CD14-positive monocyte (primary cell): ENCODE measurements around the gene RAB7B. TPM values are rescaled to one million over a fixed set of nuclear protein-coding genes. Genes with fewer than 3 reads are reported as not detected.

Experiments
- DNase-seq, 3 donors: peaks; one replicate each; pipeline ENCODE4 v3.0.0-alpha.2; 2011 to 2022
- H2AFZ ChIP-seq: 2 replicates; pipeline ENCODE4 v1.6.0; 2012; ENCODE audit warnings: mild to moderate bottlenecking, low read depth, low read length, inconsistent platforms; ENCODE audit not compliant: insufficient read depth, poor library complexity, severe bottlenecking
- H3K27ac ChIP-seq, 2 donors: 1 replicate in 1 of 2; 2 replicates in 1 of 2; pipeline ENCODE4 v1.5.1; 2012 to 2013; ENCODE audit warnings: low read length in 2 of 2, control low read depth in 1 of 2, inconsistent platforms in 1 of 2, low read depth in 1 of 2, mild to moderate bottlenecking in 1 of 2
- H3K27me3 ChIP-seq, 2 donors: one replicate each; pipeline versions ENCODE4 v1.6.0 to v1.6.1; 2011 to 2013; ENCODE audit warnings: low read length in 2 of 2; ENCODE audit not compliant: control insufficient read depth in 2 of 2, insufficient read depth in 2 of 2
- H3K36me3 ChIP-seq, 2 donors: replicated peaks in 1 of 2; 1 replicate in 1 of 2; 2 replicates in 1 of 2; pipeline versions ENCODE4 v1.5.1 to v1.6.1; 2012 to 2013; ENCODE audit warnings: low read length in 2 of 2, control low read depth in 1 of 2, inconsistent platforms in 1 of 2, mild to moderate bottlenecking in 1 of 2; ENCODE audit not compliant: insufficient read depth in 2 of 2, control insufficient read depth in 1 of 2
- H3K4me1 ChIP-seq, 2 donors: 1 replicate in 1 of 2; 2 replicates in 1 of 2; pipeline versions ENCODE4 v1.5.1 to v1.6.1; 2012 to 2013; ENCODE audit warnings: low read length in 2 of 2, control low read depth in 1 of 2, inconsistent platforms in 1 of 2, mild to moderate bottlenecking in 1 of 2, moderate library complexity in 1 of 2; ENCODE audit not compliant: insufficient read depth in 2 of 2, control insufficient read depth in 1 of 2
- H3K4me2 ChIP-seq: replicated peaks from 2 replicates; pipeline ENCODE3; 2012; ENCODE audit warnings: low read length, moderate library complexity, mild to moderate bottlenecking; ENCODE audit not compliant: poor library complexity, severe bottlenecking; ENCODE audit errors: extremely low read depth
- H3K4me3 ChIP-seq, 3 experiments: fragments of 200-600 bp in 1 of 3; sonication (generic) in 1 of 3; replicated peaks in 1 of 3; 1 replicate in 2 of 3; 2 replicates in 1 of 3; pipeline ENCODE4 v1.5.1; 2011 to 2013; ENCODE audit warnings: low read length in 3 of 3, mild to moderate bottlenecking in 3 of 3, control low read depth in 2 of 3, low read depth in 2 of 3, inconsistent platforms in 1 of 3, moderate library complexity in 1 of 3
- H3K79me2 ChIP-seq: 2 replicates; pipeline ENCODE4 v1.6.0; 2012; ENCODE audit warnings: mild to moderate bottlenecking, control low read depth, inconsistent platforms, low read length, moderate library complexity; ENCODE audit not compliant: insufficient read depth
- H3K9ac ChIP-seq: 2 replicates; pipeline ENCODE4 v1.6.0; 2017; ENCODE audit warnings: low read length, mild to moderate bottlenecking; ENCODE audit not compliant: insufficient read depth, poor library complexity, severe bottlenecking
- H3K9me3 ChIP-seq, 2 donors: replicated peaks in 1 of 2; 1 replicate in 1 of 2; 2 replicates in 1 of 2; pipeline versions ENCODE4 v1.5.1 to v1.6.1; 2012 to 2013; ENCODE audit warnings: low read length in 2 of 2, control low read depth in 1 of 2; ENCODE audit not compliant: control insufficient read depth in 1 of 2, insufficient read depth in 1 of 2
- H4K20me1 ChIP-seq: 2 replicates; pipeline ENCODE4 v1.6.0; 2012; ENCODE audit warnings: mild to moderate bottlenecking, low read length, control low read depth, moderate library complexity; ENCODE audit not compliant: insufficient read depth
- H3K27ac Mint-ChIP-seq, 7 donors: one replicate each; pipeline ENCODE4 v1.8.0; 2020; ENCODE audit warnings: mild to moderate bottlenecking in 7 of 7, mixed read lengths in 7 of 7, moderate library complexity in 6 of 7, inconsistent platforms in 2 of 7
- H3K27me3 Mint-ChIP-seq, 3 donors: one replicate each; pipeline ENCODE4 v1.8.0; 2021 to 2022; ENCODE audit warnings: low read depth in 3 of 3, mild to moderate bottlenecking in 3 of 3, mixed read lengths in 3 of 3, moderate library complexity in 3 of 3, inconsistent platforms in 1 of 3
- H3K36me3 Mint-ChIP-seq, 2 donors: one replicate each; pipeline ENCODE4 v1.8.0; 2020; ENCODE audit warnings: mixed read lengths in 2 of 2, inconsistent platforms in 1 of 2, mild to moderate bottlenecking in 1 of 2
- H3K4me1 Mint-ChIP-seq: one replicate; pipeline ENCODE4 v1.8.0; 2020; ENCODE audit warnings: mild to moderate bottlenecking, mixed read lengths
- H3K4me3 Mint-ChIP-seq, 2 donors: one replicate each; pipeline ENCODE4 v1.8.0; 2020; ENCODE audit warnings: mild to moderate bottlenecking in 2 of 2, mixed read lengths in 2 of 2, moderate library complexity in 1 of 2
- H3K9me3 Mint-ChIP-seq, 7 donors: one replicate each; pipeline ENCODE4 v1.8.0; 2020 to 2022; ENCODE audit warnings: mixed read lengths in 7 of 7, mild to moderate bottlenecking in 6 of 7, moderate library complexity in 6 of 7, inconsistent platforms in 2 of 7
- WGBS: methylation state at CpG from one replicate; pipeline ENCODE4 v1.1.5; 2013; ENCODE audit warnings: missing lambda C conversion rate; ENCODE audit not compliant: insufficient coverage; 5-methylcytosine and 5-hydroxymethylcytosine counted together
- intact Hi-C, 2 donors: fragments of 100-400 bp; cut with micrococcal nuclease; formaldehyde crosslinking; loops; one replicate each; pipeline versions ENCODE4 v1.15.0 to v1.15.1; 2023
- polyA plus RNA-seq, 3 donors: library from polyadenylated mRNA; depleted of rRNA in 1 of 3; unstranded in 2 of 3; stranded (reverse) in 1 of 3; fragments of 300-500 nt in 2 of 3; fragments of >200 nt in 1 of 3; fragmentation: Illumina TruSeq in 2 of 3; gene quantifications; 1 replicate in 2 of 3; 2 replicates in 1 of 3; pipeline ENCODE4 v1.2.3, GENCODE V29; 2012 to 2021
- TF ChIP-seq, protein P1 (sequence below): fragments of 200-600 bp; IDR thresholded peaks from one replicate; pipeline ENCODE4 v1.8.0; 2022; ENCODE audit warnings: antibody characterized with exemption, mild to moderate bottlenecking

RAB7B gene
- polyA plus RNA-seq, 3 donors: 0.41 to 0.52 (median 0.47) TPM

DNA sequence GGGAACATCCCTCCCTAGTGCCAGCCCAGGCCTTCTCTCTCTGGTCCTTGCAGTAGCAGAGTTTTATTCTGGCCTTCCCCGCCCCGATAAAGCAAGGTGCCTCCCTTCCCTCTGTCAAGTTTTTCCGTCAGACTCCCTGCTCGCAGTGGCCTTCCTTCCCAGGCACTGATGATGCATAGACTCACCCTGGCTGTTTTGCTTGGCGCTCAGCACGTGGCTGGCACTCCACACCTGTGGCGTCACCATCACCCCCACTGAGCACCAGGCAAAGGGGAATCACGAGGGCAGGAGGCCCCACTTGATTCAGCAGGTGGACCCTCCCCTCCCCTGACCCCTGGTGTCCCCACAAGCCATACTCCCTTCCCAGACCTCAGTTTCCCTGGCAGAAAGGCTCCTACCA lies 67.3 kb downstream of the RAB7B start:
- no peaks in the 10 kb centered on the region for H3K79me2 ChIP-seq
- TF ChIP-seq, protein P1, sequence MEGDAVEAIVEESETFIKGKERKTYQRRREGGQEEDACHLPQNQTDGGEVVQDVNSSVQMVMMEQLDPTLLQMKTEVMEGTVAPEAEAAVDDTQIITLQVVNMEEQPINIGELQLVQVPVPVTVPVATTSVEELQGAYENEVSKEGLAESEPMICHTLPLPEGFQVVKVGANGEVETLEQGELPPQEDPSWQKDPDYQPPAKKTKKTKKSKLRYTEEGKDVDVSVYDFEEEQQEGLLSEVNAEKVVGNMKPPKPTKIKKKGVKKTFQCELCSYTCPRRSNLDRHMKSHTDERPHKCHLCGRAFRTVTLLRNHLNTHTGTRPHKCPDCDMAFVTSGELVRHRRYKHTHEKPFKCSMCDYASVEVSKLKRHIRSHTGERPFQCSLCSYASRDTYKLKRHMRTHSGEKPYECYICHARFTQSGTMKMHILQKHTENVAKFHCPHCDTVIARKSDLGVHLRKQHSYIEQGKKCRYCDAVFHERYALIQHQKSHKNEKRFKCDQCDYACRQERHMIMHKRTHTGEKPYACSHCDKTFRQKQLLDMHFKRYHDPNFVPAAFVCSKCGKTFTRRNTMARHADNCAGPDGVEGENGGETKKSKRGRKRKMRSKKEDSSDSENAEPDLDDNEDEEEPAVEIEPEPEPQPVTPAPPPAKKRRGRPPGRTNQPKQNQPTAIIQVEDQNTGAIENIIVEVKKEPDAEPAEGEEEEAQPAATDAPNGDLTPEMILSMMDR: no peak
- H3K4me3 ChIP-seq: no peak overlapping the region
- no peaks in the 10 kb centered on the region for H3K27me3 ChIP-seq
- H3K27ac Mint-ChIP-seq: no peak overlapping the region
- no peaks in the 10 kb centered on the region for H3K36me3 Mint-ChIP-seq
- peaks cover 5 to 22% (median 17%) of the 10 kb centered on the region in 3 donors for H3K27me3 Mint-ChIP-seq
- H3K4me2 ChIP-seq: no peak overlapping the region
- H3K4me1 Mint-ChIP-seq: peaks cover 38% of the 10 kb centered on the region
- intact Hi-C loops: no loop called here
- H4K20me1 ChIP-seq: no peaks in the 10 kb centered on the region
- no peaks in the 10 kb centered on the region for H3K9me3 ChIP-seq
- peaks cover 0 to 1% (median 0%) of the 10 kb centered on the region in 7 donors for H3K9me3 Mint-ChIP-seq
- WGBS: 87% methylated on average over 7 of the region's 8 CpGs
- no peak overlapping the region for H3K9ac ChIP-seq
- no peak overlapping the region for H2AFZ ChIP-seq
- DNase-seq: no peak
- H3K27ac ChIP-seq: no peak overlapping the region
- peaks cover 29 to 64% of the 10 kb centered on the region in 2 donors for H3K4me1 ChIP-seq
- H3K36me3 ChIP-seq: no peaks in the 10 kb centered on the region
- H3K4me3 Mint-ChIP-seq: no peak overlapping the region

DNA sequence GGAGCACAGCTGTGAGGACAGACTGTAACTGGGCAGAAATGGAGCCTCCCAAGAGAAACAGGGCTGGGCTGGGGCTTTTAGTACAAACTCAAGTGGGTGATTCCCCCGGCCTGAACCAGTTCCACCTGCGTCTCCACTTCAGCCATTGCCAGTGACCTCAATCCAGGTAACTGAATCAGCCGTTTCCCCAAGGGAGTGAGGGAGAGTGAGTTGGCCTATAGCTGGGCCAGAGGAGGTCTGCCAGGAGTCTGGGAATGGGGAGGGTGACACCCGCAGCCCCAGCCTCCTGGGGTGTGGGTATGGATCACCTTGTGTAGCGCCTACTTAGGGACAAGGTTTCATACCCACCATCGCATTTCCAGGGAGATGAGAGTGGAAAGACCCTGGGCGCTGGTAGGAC lies 68.4 kb downstream of the RAB7B start:
- H3K4me2 ChIP-seq: peak overlapping the region; percentile 62
- no peak for DNase-seq

More for the DNA sequence above, 68.4 kb downstream of the RAB7B start:
- H3K4me1 ChIP-seq: peaks cover 39 to 75% of the 10 kb centered on the region in 2 donors
- peaks cover 49% of the 10 kb centered on the region for H3K4me1 Mint-ChIP-seq
- no peaks in the 10 kb centered on the region for H3K27me3 ChIP-seq
- H3K9ac ChIP-seq: no peak overlapping the region
- peaks cover 0 to 1% (median 0%) of the 10 kb centered on the region in 7 donors for H3K9me3 Mint-ChIP-seq
- H2AFZ ChIP-seq: no peak overlapping the region
- WGBS: 100% methylated on average over 3 of the region's 7 CpGs
- H3K27me3 Mint-ChIP-seq: peaks cover 5 to 18% (median 13%) of the 10 kb centered on the region in 3 donors
- no peaks in the 10 kb centered on the region for H4K20me1 ChIP-seq
- no peak overlapping the region for H3K27ac Mint-ChIP-seq
- H3K79me2 ChIP-seq: no peaks in the 10 kb centered on the region
- H3K27ac ChIP-seq: peak overlapping the region in 1 of 2 donors; percentile 78
- H3K9me3 ChIP-seq: no peaks in the 10 kb centered on the region
- H3K4me3 Mint-ChIP-seq: no peak overlapping the region
- TF ChIP-seq, protein P1: no peak
- H3K36me3 ChIP-seq: no peaks in the 10 kb centered on the region
- intact Hi-C loops: no loop called here
- H3K4me3 ChIP-seq: no peak overlapping the region
- H3K36me3 Mint-ChIP-seq: peaks cover 0 to 2% of the 10 kb centered on the region in 2 donors
